DMS 273 (cell line): ENCODE data around the gene PNRC2.

Source experiments
- DNase-seq: peaks from one replicate; lab custom pipeline; 2025; ENCODE audit not compliant: unreplicated experiment; lab: John Stamatoyannopoulos, UW

PNRC2 gene

GRCh38 chr1:23959461-23960290, at the start of gene PNRC2:
PNRC2 (plus strand) TSS chr1:23959828; CDS start chr1:23961458, 1,630 bp downstream.
- DNase-seq = peak; percentile 98

GRCh38 chr1:23910144-23910543, 49.5 kb upstream of the PNRC2 start:
- no peak for DNase-seq

- no peak for DNase-seq
These were observed 48.9 kb upstream of the PNRC2 start for GRCh38 chr1:23910553-23911246.

- no peak for DNase-seq
These were observed 47.7 kb upstream of the PNRC2 start for GRCh38 chr1:23911921-23912320.

GRCh38 chr1:23913212-23913880, 46.3 kb upstream of the PNRC2 start, which contains the start of gene CNR2:
CNR2 (minus strand) TSS chr1:23913362; CDS start chr1:23875617, 37,745 bp downstream.
- no peak for DNase-seq

GRCh38 chr1:23914921-23915320, 44.7 kb upstream of the PNRC2 start:
- DNase-seq = no peak

- DNase-seq = no peak
These were observed 44.2 kb upstream of the PNRC2 start for GRCh38 chr1:23915466-23915865.

GRCh38 chr1:23916209-23917131, 43.2 kb upstream of the PNRC2 start:
- DNase-seq = peak; percentile 89

GRCh38 chr1:23922321-23922943, 37.2 kb upstream of the PNRC2 start:
- DNase-seq = no peak

- no peak for DNase-seq
These were observed 35.8 kb upstream of the PNRC2 start for GRCh38 chr1:23923592-23924499.

- DNase-seq = no peak
These were observed 35.0 kb upstream of the PNRC2 start for GRCh38 chr1:23924601-23925000.

- no peak for DNase-seq
These were observed 34.3 kb upstream of the PNRC2 start for GRCh38 chr1:23925279-23925678.

- DNase-seq = no peak
These were observed 32.5 kb upstream of the PNRC2 start for GRCh38 chr1:23927097-23927496.

GRCh38 chr1:23928789-23929188, 30.8 kb upstream of the PNRC2 start:
- DNase-seq = no peak

GRCh38 chr1:23930270-23930669, 29.4 kb upstream of the PNRC2 start:
- no peak for DNase-seq

- DNase-seq = no peak
These were observed 28.7 kb upstream of the PNRC2 start for GRCh38 chr1:23930861-23931490.

- no peak for DNase-seq
These were observed 28.1 kb upstream of the PNRC2 start for GRCh38 chr1:23931491-23931880.

- no peak for DNase-seq
These were observed 23.0 kb upstream of the PNRC2 start for GRCh38 chr1:23936481-23937176.
